NCI-H1105 (cell line): ENCODE measurements around the gene EXPH5.

ENCODE experiments used
- DNase-seq: peaks from one replicate; lab custom pipeline; 2025; lab: John Stamatoyannopoulos, UW

EXPH5 gene

GRCh38 chr11:108508653-108509593, 84.6 kb downstream of the EXPH5 start:
- DNase-seq: no peak

GRCh38 chr11:108501396-108501795, 92.2 kb downstream of the EXPH5 start:
- DNase-seq: no peak

- DNase-seq: no peak
Observed at GRCh38 chr11:108500721-108501120, 92.8 kb downstream of the EXPH5 start.

- no peak for DNase-seq
Observed at GRCh38 chr11:108500169-108500568, 93.4 kb downstream of the EXPH5 start.

GRCh38 chr11:108498816-108499408, 94.7 kb downstream of the EXPH5 start:
- DNase-seq: no peak

GRCh38 chr11:108498046-108498815, 95.3 kb downstream of the EXPH5 start, which contains the start of gene POGLUT3:
POGLUT3 (minus strand) TSS chr11:108498384; CDS start chr11:108498366, 18 bp downstream.
- DNase-seq: peak; percentile 80

GRCh38 chr11:108497317-108498045, 96.1 kb downstream of the EXPH5 start:
- peak; percentile 82 for DNase-seq

- no peak for DNase-seq
Observed at GRCh38 chr11:108496643-108497256, 96.8 kb downstream of the EXPH5 start.

- no peak for DNase-seq
Observed at GRCh38 chr11:108495326-108495725, 98.2 kb downstream of the EXPH5 start.

- DNase-seq: peak; percentile 60
Observed at GRCh38 chr11:108494182-108494581, 99.4 kb downstream of the EXPH5 start.

GRCh38 chr11:108491936-108492335, 101.6 kb downstream of the EXPH5 start:
- DNase-seq: no peak

GRCh38 chr11:108486828-108487227, 106.7 kb downstream of the EXPH5 start:
- DNase-seq: no peak

- no peak for DNase-seq
Observed at GRCh38 chr11:108486331-108486730, 107.2 kb downstream of the EXPH5 start.

- no peak for DNase-seq
Observed at GRCh38 chr11:108483163-108483562, 110.4 kb downstream of the EXPH5 start.

GRCh38 chr11:108474664-108475463, 118.7 kb downstream of the EXPH5 start:
- DNase-seq: no peak

- DNase-seq: no peak
Observed at GRCh38 chr11:108472681-108473080, 120.9 kb downstream of the EXPH5 start.

- no peak for DNase-seq
Observed at GRCh38 chr11:108468478-108468864, 125.1 kb downstream of the EXPH5 start.

GRCh38 chr11:108467091-108467823, 126.3 kb downstream of the EXPH5 start, which contains the start of gene C11orf65:
C11orf65 (minus strand) TSS chr11:108467529; CDS start chr11:108461559, 5,970 bp downstream.
- peak; percentile 97 for DNase-seq

- no peak for DNase-seq
Observed at GRCh38 chr11:108466405-108466804, 127.2 kb downstream of the EXPH5 start.
